Fibroblast of lung (primary cell): Measurements from ENCODE around the gene ZFP36L1. TPM values are rescaled to one million over a fixed set of nuclear protein-coding genes. Genes with fewer than 3 reads are reported as not detected.
A peak's percentile ranks its signal among the peaks of the same experiment; 100 is the strongest.

Experiments
- DNase-seq, 2 donors: peaks; one replicate each; pipeline versions ENCODE4 v3.0.0 to v3.0.0-alpha.2; 2010; ENCODE audit warnings: low read depth in 2 of 2
- H2AFZ ChIP-seq: 2 replicates; pipeline ENCODE4 v1.5.1; 2012; ENCODE audit warnings: low read length, control low read depth, inconsistent platforms
- H3K27ac ChIP-seq: 2 replicates; pipeline ENCODE4 v1.5.1; 2011; ENCODE audit warnings: low read length, control low read depth; ENCODE audit not compliant: insufficient read depth
- H3K27me3 ChIP-seq: 2 replicates; pipeline ENCODE4 v1.5.1; 2011; ENCODE audit warnings: mild to moderate bottlenecking, low read length; ENCODE audit not compliant: control insufficient read depth, insufficient read depth
- H3K36me3 ChIP-seq: 2 replicates; pipeline ENCODE4 v1.5.1; 2011; ENCODE audit warnings: low read length; ENCODE audit not compliant: control insufficient read depth, insufficient read depth
- H3K4me1 ChIP-seq: 2 replicates; pipeline ENCODE4 v1.5.1; 2011; ENCODE audit warnings: low read length; ENCODE audit not compliant: control insufficient read depth, insufficient read depth; ENCODE audit errors: extremely low read depth
- H3K4me2 ChIP-seq: 2 replicates; pipeline ENCODE4 v1.5.1; 2011; ENCODE audit warnings: low read length, control low read depth; ENCODE audit not compliant: insufficient read depth; ENCODE audit errors: extremely low read depth
- H3K4me3 ChIP-seq, 4 experiments: fragments of 200-600 bp in 1 of 4; sonication (generic) in 1 of 4; replicated peaks in 1 of 4; 2 replicates each; pipeline ENCODE4 v1.5.1; 2011 to 2016; ENCODE audit warnings: low read length in 4 of 4, low read depth in 3 of 4, mild to moderate bottlenecking in 3 of 4, control low read depth in 2 of 4, inconsistent platforms in 1 of 4, mixed read lengths in 1 of 4; ENCODE audit not compliant: insufficient read depth in 1 of 4; ENCODE audit errors: control extremely low read depth in 1 of 4
- H3K79me2 ChIP-seq: 2 replicates; pipeline ENCODE4 v1.5.1; 2012; ENCODE audit warnings: mild to moderate bottlenecking, low read length, inconsistent platforms; ENCODE audit not compliant: control insufficient read depth, insufficient read depth
- H3K9ac ChIP-seq: 2 replicates; pipeline ENCODE4 v1.5.1; 2011; ENCODE audit warnings: mild to moderate bottlenecking, low read length, control low read depth; ENCODE audit not compliant: insufficient read depth
- H3K9me3 ChIP-seq: 2 replicates; pipeline ENCODE4 v1.5.1; 2012; ENCODE audit warnings: low read depth, low read length; ENCODE audit not compliant: control insufficient read depth, insufficient read depth
- H4K20me1 ChIP-seq: 2 replicates; pipeline ENCODE4 v1.5.1; 2011; ENCODE audit warnings: low read length; ENCODE audit not compliant: control insufficient read depth, insufficient read depth; ENCODE audit errors: extremely low read depth
- EZH2 ChIP-seq: IDR thresholded peaks from 2 replicates; pipeline ENCODE4 v1.5.1; 2012; ENCODE audit warnings: low read length, control low read depth, mild to moderate bottlenecking; ENCODE audit errors: missing control alignments
- polyA plus RNA-seq, 2 donors: library from polyadenylated mRNA; depleted of rRNA in 1 of 2; stranded (reverse) in 1 of 2; unstranded in 1 of 2; fragments of >200 nt; gene quantifications; 2 replicates each; pipeline ENCODE4 v1.2.1, GENCODE V29; 2011 to 2012; ENCODE audit warnings: missing spikeins in 1 of 2
- total RNA-seq: library from RNA; depleted of rRNA; stranded (reverse); fragments of >200 nt; gene quantifications from 2 replicates; pipeline ENCODE4 v1.2.1, GENCODE V29; 2014
- TF ChIP-seq, protein P1 (sequence below), 2 donors: IDR thresholded peaks in 1 of 2; conservative IDR thresholded peaks in 1 of 2; 1 replicate in 1 of 2; 2 replicates in 1 of 2; pipeline ENCODE4 v1.5.1; 2011 to 2012; ENCODE audit warnings: low read length in 2 of 2, control low read depth in 1 of 2, inconsistent platforms in 1 of 2, low read depth in 1 of 2, mild to moderate bottlenecking in 1 of 2

ZFP36L1 gene
- total and polyA plus RNA-seq, 2 donors (not counting 1 experiment from before 2014, with no cell fraction given): 22.0 to 41.7 TPM

DNA sequence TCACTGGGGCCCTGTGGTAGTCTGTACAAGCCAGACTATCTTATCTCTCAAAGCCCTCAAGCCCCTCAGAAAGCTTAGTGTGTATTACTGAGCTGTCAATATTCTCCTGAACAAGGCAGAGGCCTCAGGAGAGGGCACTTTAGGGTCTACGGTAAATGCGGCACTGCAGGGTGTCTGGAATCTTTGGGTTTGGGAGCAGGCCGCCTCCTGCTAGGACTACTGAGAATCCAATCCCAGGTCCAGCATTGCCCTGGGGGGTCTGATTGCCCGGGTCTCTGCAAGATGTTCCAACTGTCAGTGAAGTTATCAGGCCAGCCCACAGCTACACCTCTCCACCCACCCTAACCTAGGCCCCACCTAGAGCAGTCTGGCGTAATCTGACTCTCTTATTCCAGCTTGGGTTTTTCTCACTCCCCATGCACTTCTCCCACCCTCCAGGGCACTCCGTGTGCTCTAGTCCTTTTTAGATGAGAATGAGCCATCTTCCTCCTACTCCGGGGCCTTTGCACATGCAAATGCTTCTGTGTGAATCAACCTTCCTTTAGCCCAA, 4.3 kb upstream of the ZFP36L1 start:
- no peak overlapping the region for H3K9ac ChIP-seq

DNA sequence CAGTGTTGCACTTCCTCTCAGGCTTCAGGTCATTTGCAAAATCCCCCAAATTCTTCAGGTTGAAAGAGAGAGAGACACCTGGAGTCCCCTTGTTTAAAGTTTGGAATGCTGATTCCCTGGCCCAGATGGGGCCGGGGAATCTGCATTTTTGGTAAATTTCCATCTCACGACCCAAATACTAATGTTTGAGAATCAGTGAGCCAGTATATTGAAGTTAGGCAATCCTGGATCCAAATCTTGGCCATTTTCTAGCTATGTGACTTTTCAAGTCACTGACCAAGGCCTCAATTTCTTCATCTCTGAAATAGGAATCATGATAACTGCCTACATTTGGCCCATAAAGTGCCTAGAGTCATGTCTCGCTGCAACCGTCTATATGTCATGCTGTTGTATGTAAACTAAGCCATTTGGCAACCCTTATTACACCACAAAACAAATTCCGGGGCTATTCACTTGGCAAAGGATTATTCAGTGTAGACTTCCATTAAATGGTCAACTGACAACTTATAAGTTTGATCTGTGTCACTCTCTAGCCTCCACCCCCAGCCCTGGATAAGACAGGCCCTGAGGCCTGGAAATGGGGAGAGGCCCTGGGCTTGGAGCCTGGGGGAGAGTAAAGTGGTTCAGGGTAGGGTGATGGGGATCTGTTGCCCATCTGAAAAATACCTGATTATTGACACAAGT, 3.7 kb upstream of the ZFP36L1 start:
- Histone ChIP-seq H3K79me2 (peaks cover 17% of the 10 kb centered on the region), H3K9me3 (no peaks in the 10 kb centered on the region), H3K4me3 (peak overlapping the region; percentile 47 to 100 (median 63)), H3K27ac (peak overlapping the region; percentile 100), H4K20me1 (no peaks in the 10 kb centered on the region), H3K36me3 (no peaks in the 10 kb centered on the region), H3K4me1 (peaks cover 6% of the 10 kb centered on the region), H3K4me2 (peak overlapping the region; percentile 81), H3K9ac (peak overlapping the region; percentile 97), H2AFZ (no peak overlapping the region), H3K27me3 (no peaks in the 10 kb centered on the region)
- peak in 1 of 2 donors; percentile 58 for DNase-seq
- no peak for TF ChIP-seq EZH2
- TF ChIP-seq, protein P1, sequence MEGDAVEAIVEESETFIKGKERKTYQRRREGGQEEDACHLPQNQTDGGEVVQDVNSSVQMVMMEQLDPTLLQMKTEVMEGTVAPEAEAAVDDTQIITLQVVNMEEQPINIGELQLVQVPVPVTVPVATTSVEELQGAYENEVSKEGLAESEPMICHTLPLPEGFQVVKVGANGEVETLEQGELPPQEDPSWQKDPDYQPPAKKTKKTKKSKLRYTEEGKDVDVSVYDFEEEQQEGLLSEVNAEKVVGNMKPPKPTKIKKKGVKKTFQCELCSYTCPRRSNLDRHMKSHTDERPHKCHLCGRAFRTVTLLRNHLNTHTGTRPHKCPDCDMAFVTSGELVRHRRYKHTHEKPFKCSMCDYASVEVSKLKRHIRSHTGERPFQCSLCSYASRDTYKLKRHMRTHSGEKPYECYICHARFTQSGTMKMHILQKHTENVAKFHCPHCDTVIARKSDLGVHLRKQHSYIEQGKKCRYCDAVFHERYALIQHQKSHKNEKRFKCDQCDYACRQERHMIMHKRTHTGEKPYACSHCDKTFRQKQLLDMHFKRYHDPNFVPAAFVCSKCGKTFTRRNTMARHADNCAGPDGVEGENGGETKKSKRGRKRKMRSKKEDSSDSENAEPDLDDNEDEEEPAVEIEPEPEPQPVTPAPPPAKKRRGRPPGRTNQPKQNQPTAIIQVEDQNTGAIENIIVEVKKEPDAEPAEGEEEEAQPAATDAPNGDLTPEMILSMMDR (conservative IDR thresholded peaks at IDR 0.05 in 1 of 2, IDR thresholded peaks at IDR 0.05 in 1 of 2; ENCODE audit: low read depth in 1 of 2, low read length in 2 of 2): no peak

More for the DNA sequence above, 4.3 kb upstream of the ZFP36L1 start:
- Histone ChIP-seq H3K4me2 (no peak overlapping the region), H3K4me3 (no peak overlapping the region), H3K27me3 (no peaks in the 10 kb centered on the region), H3K9me3 (no peaks in the 10 kb centered on the region), H3K4me1 (peaks cover 6% of the 10 kb centered on the region), H3K36me3 (no peaks in the 10 kb centered on the region), H4K20me1 (no peaks in the 10 kb centered on the region), H3K79me2 (peaks cover 11% of the 10 kb centered on the region), H2AFZ (no peak overlapping the region), H3K27ac (no peak overlapping the region)
- no peak for DNase-seq
- TF ChIP-seq, protein P1 (conservative IDR thresholded peaks at IDR 0.05 in 1 of 2, IDR thresholded peaks at IDR 0.05 in 1 of 2; ENCODE audit: low read depth in 1 of 2, low read length in 2 of 2): no peak
- no peak for TF ChIP-seq EZH2

DNA sequence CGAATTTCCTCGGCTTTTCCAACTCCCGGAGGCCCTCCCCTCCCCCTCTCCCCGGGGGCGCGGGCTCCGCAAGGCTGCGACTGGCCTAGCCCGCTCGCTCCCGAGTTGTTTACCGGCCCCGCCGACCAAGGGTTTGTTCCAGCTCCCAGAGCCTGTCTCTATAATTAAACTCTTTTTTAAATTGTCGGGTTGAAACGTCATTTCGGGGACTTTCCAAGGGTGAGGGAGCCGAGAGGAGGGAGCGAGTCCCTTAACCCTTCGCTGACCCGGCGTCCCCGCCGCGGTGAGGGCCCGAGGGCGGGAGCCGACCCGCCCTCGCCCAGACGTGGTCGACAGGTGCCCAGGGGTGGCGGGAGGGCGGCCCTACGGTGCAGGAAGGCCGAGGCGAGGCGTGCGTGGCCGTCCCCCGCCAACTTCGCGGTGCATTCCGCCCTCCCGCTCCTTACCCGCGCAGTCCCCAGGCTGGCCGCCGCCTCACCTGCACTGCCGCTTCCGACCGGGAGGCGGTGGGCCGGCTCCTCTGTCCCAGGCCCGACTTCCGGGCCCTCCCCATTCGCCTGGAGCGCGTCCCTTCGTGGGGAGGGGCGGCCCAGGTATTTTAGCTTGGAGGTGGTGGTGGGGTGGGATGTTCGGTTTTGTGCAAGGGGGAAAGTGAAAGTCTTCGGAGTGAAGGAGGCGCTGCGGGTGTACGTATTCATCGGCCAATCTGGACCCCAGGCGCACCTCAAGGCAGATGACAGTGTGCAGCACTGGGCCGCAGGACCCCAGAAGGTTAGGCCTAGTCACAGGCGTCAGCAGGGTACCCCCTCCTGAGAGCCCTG, 2.9 kb upstream of the ZFP36L1 start:
- TF ChIP-seq, protein P1 (conservative IDR thresholded peaks at IDR 0.05 in 1 of 2, IDR thresholded peaks at IDR 0.05 in 1 of 2; ENCODE audit: low read depth in 1 of 2, low read length in 2 of 2): peak; percentile 52 to 54
- TF ChIP-seq EZH2: no peak
- H3K9me3 ChIP-seq: no peaks in the 10 kb centered on the region
- H3K4me2 ChIP-seq: peak overlapping the region; percentile 81
- DNase-seq: peak; percentile 79
- H3K9ac ChIP-seq: peak overlapping the region; percentile 97
- no peaks in the 10 kb centered on the region for H3K27me3 ChIP-seq
- peaks cover 24% of the 10 kb centered on the region for H3K79me2 ChIP-seq
- H2AFZ ChIP-seq: no peak overlapping the region
- peak overlapping the region; percentile 47 to 100 (median 63) for H3K4me3 ChIP-seq
- peaks cover 6% of the 10 kb centered on the region for H3K4me1 ChIP-seq
- H3K36me3 ChIP-seq: no peaks in the 10 kb centered on the region
- H4K20me1 ChIP-seq: no peaks in the 10 kb centered on the region
- H3K27ac ChIP-seq: peak overlapping the region; percentile 100
